Non-pigmented ciliary epithelial cell (primary cell): Measurements from ENCODE around the gene TSGA10.
"Not testable (repeated sequence)": the region's sequence is repeated elsewhere in the genome, so short reads cannot be mapped to it uniquely, and the experiment has no call there.

Experiments used
- DNase-seq: peaks from one replicate; pipeline ENCODE4 v3.0.0-alpha.2; 2010; ENCODE audit warnings: low read depth

TSGA10 gene, protein sequence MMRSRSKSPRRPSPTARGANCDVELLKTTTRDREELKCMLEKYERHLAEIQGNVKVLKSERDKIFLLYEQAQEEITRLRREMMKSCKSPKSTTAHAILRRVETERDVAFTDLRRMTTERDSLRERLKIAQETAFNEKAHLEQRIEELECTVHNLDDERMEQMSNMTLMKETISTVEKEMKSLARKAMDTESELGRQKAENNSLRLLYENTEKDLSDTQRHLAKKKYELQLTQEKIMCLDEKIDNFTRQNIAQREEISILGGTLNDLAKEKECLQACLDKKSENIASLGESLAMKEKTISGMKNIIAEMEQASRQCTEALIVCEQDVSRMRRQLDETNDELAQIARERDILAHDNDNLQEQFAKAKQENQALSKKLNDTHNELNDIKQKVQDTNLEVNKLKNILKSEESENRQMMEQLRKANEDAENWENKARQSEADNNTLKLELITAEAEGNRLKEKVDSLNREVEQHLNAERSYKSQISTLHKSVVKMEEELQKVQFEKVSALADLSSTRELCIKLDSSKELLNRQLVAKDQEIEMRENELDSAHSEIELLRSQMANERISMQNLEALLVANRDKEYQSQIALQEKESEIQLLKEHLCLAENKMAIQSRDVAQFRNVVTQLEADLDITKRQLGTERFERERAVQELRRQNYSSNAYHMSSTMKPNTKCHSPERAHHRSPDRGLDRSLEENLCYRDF

GRCh38 chr2:99154643-99155536, at the start of gene TSGA10, which contains the start of gene LIPT1:
TSS of gene TSGA10 (minus strand) at chr2:99154942. CDS start at chr2:99109439, 45,503 bp downstream.
TSS of gene LIPT1 (plus strand) at chr2:99154967. CDS start at chr2:99161958, 6,991 bp downstream.
- DNase-seq, result peak; percentile 57

- DNase-seq, result no peak
Observed at GRCh38 chr2:99201959-99202678, 47.4 kb upstream of the TSGA10 start.

DNA sequence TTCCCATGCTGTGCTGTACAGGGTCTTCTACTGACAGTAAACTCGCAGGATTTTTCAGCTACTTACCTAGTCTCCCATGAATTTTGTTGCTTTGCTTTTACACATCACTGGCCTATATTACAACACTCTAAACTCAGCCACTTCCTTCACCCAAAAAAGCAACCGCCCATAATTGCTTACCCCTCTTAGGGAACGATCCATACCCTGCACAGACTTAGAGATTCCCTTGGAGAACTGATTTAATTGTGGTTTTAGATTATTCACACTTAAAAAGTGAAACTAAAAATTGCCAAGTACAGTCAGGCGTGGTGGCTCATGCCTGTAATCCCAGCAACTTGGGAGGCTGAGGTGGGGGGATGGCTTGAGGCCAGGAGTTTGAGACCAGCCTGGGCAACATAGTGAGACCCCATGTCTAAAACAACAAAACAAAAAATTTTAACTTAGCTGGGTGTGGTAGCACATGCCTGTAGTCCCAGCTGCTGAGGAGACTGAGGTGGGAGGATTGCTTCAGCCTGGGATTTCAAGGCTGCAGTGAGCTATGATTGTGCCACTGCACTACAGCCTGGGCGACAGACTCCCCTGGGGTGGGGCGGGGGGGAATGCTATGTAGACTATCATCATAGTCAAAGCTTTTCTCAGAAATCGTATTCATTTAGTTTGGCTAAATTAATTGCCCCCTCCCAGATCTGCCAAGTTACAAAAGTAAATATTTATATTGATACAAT, 45.5 kb upstream of the TSGA10 start:
- no peak for DNase-seq

GRCh38 chr2:99198103-99198841, 43.5 kb upstream of the TSGA10 start:
- DNase-seq, result no peak

GRCh38 chr2:99192364-99192763, 37.6 kb upstream of the TSGA10 start:
- not testable (repeated sequence) for DNase-seq

GRCh38 chr2:99190548-99190947, 35.8 kb upstream of the TSGA10 start:
- DNase-seq, result no peak

GRCh38 chr2:99188357-99188756, 33.6 kb upstream of the TSGA10 start:
- DNase-seq, result no peak

GRCh38 chr2:99187011-99187410, 32.3 kb upstream of the TSGA10 start:
- DNase-seq, result no peak

GRCh38 chr2:99184811-99185210, 30.1 kb upstream of the TSGA10 start:
- no peak for DNase-seq

GRCh38 chr2:99183025-99183424, 28.3 kb upstream of the TSGA10 start:
- DNase-seq, result no peak

DNA sequence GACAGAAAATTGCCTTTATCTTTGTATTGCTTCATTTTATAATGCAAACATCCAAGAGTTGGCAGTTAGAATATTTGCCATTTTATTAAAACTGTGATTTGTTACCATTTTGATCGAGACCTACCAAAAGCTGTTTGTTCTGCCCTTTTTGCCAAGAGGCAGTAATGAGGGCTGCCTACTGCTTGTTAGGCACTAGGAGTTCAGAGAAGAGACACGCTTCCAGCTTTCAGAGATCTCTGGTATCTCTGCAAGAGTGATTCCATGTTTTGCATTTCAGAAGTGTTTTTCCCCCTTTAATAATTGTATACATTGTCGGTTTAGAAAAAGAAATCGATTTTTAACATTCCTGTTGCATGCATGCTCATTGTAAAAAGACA, 26.9 kb upstream of the TSGA10 start:
- no peak for DNase-seq

- DNase-seq, result peak; percentile 86
Observed at GRCh38 chr2:99180755-99181623, 26.2 kb upstream of the TSGA10 start, which contains the start of the genes MITD1 and MRPL30. TSS of gene MITD1 (minus strand) at chr2:99181058. CDS start at chr2:99180981, 77 bp downstream. TSS of gene MRPL30 (plus strand) at chr2:99181184. CDS start at chr2:99186204, 5,020 bp downstream.

DNA sequence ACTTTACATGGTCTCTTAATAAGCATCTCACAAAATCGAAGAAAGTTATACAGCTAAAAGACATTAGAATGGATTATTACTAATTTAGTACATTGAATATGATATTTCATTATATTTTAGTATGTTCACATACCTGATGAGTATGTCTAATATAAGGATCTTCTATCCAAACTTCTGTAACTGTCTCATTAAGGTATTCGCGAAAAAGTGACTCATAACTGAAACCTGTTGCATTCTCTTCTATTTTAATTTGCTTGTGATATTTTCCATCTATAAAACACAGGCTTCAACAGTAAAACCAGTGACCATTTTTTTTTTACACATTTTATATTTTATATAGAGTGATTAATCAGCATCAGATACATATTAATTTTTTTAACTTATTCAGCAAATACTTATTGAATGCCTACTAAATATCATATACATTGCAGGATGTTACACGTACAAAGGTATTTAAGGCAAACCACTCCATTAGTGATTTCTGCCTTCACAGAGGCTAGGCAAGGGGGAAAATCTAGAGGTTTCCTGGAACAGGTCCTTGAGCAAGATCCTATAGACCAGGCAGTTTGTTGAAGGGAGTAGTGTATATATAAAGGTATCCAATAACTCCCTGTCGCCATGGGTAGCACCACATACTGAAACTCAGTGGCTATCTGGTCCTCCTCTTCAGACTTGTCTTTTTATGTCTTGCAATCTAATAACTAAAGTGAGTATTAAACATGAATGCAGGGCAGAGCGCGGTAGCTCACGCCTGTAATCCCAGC, 16.8 kb upstream of the TSGA10 start:
- DNase-seq, result no peak

- no peak for DNase-seq
Observed at GRCh38 chr2:99169534-99169933, 14.8 kb upstream of the TSGA10 start.

- DNase-seq, result no peak
Observed at GRCh38 chr2:99166218-99166617, 11.5 kb upstream of the TSGA10 start.

GRCh38 chr2:99159594-99159993, 4.9 kb upstream of the TSGA10 start:
- no peak for DNase-seq

GRCh38 chr2:99158599-99158998, 3.9 kb upstream of the TSGA10 start:
- no peak for DNase-seq

- no peak for DNase-seq
Observed at GRCh38 chr2:99156891-99157290, 2.1 kb upstream of the TSGA10 start.
